NCI-H1694 treated with DMSO at 0.1 percent for 48 hours (cell line): ENCODE data around the gene TAS2R41.
"Not testable (repeated sequence)": the region's sequence is repeated elsewhere in the genome, so short reads cannot be mapped to it uniquely, and the experiment has no call there.

Experiments used
- DNase-seq: peaks from one replicate; lab custom pipeline; 2025; lab: John Stamatoyannopoulos, UW

Gene TAS2R41

DNA sequence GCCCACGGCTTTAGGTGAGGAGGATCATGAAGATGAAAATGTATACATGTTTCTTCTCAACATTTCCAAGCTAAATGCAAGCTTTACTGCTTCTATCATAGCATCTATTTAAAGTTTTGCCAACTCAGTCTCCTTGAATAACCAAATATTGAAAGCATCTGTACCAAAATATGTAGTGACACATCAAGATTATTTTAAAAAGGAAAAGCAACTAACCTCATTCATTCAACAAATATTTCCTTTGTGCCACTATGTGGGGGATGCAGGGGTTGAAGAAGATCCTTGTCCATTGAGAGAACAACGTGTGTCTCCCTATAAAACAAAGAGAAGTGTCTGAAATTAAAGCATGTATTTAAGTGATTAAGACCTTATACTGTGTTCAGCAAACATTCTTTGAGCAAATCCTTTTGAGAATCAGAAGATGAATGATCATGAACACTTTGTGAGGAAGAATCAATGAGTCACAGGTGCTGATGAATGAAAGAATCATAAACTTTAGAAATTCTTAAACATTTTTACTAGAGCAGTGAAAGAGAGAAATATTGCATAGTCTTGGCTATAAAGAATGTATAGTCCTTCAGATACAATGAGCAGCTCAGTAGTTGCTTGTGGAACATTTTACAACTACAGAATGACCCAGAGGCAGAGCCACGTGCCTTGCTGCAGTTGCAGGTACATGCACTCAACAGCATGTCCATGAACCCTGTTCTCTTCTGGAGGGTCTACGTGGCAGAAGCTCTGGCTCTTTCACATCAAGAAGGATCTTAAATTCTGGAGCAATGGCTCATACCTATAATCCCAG, 20.5 kb upstream of the TAS2R41 start:
- no peak for DNase-seq

DNA sequence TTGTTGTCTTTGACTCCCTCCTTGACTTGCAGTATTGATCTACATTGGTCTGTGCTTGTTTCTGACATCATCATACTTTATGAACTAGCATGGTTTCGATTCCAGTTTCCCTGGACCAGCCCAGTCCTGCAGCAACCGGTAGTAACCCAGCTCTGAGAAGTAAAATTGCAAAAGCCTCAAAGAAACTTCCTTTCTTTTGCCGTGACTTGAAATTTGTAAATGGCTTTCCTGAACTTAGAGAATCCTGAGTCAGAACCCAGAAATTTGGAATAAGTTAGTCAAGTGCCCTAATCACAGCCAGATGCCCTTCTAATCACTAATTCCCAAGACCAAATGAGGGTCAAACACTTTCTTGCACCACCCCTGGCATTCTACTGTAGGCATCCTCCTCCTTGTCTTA, 19.4 kb upstream of the TAS2R41 start:
- DNase-seq: no peak

DNA sequence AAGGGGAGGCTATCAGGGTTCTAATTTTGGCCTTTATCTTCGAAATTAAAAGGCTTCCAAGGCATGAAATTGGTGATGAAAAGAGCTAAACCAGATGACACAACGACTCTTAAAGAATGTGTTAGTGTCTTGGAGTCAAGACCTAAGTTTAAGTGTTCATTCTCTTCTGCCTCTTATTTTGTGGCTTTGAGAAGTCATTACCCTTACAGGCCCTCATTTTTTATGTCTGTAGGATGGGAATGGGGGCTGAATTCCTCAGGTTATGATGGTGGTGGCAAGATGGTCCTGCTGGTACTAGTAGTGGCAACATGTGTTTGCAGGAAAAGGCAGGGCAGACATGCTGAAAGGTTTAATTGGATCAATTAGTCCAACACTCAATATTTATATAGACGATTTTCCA, 19.0 kb upstream of the TAS2R41 start:
- DNase-seq: no peak

DNA sequence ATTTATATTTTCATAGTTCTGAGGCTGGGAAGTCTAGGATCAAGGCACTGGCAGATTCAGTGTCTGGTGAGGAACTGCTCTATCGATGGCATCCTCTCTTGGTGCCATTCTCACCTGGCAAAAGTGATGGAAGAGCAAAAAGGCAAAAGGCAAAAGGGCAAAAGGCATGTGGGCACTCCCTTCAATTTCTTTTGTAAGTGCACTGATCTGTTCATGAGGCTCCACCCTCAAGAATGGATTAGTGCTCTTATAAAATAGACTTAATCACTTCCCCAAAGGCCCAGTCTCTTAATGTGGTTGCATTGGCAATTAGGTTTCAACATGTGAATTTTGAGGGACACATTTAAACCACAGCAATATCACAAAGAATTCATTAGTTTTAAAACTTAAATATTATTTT, 18.3 kb upstream of the TAS2R41 start:
- DNase-seq: no peak

DNA sequence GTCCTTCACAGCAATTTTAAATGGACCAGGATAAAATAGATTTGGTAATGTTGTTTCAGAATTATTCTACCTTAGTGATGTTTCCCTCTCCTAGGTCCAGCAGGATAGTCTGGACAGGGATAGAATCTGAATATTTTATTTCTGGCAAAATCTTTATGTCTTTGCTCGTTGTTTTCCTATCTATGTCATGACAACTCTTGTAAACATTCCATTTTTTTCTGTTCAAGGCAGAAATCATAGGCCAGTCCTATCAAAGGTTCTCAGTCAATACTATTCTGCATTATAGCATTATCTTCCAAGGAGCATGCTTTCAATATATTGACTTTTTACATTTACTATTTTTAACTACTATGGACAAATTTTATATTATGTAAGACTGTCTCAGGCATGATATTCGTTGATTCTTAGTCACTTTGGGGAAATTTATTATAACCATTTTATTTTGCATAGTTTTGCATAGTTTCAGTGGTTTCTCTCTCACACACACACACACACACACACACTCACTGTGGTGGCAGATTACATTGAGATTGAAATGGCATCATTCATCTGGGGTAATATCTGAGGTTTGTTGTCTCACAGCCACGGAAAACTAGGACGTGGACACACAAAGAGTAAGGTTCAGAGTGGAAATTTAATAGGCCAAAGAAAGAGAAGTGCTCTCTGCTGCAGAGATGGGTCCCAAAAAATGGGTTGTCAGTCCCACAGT, 17.2 kb upstream of the TAS2R41 start:
- DNase-seq: no peak

DNA sequence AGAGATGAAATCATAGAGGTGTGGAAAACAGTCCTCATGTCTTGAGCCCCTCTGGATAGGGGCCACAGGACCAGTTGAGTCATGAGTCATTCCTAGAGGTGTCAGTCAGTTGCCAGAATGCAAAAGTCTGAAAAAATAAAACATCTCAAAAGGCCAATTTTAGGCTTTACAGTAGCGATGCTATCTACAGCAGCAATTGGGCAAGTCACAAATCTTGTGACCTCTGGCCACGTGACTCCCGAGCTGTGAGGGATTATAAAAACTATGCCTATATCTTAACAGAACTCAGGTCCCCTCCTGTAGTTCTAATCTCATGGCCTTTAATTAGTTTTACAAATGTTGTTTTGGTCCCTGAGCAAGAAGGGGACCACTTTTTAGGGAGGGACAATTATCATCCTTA, 15.6 kb upstream of the TAS2R41 start:
- no peak for DNase-seq

DNA sequence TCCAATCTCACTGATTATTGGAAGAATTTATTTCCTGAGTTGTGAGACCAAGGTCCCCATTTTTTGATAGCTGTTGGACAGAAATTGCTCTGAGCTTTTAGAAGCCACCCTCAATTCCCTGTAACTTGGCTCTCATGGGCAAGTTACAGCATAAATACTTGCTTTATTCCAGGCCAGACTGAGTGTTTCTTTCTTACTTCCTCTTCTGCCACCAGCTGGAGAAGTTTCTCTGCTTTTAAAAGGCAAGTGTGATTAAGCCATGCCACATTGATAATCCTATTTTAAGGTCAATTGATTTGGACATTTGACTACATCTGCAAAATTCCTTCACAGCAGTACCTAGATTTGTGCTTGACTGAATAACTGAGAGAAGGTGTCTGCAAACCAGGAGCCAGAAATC, 14.1 kb upstream of the TAS2R41 start:
- DNase-seq: no peak

DNA sequence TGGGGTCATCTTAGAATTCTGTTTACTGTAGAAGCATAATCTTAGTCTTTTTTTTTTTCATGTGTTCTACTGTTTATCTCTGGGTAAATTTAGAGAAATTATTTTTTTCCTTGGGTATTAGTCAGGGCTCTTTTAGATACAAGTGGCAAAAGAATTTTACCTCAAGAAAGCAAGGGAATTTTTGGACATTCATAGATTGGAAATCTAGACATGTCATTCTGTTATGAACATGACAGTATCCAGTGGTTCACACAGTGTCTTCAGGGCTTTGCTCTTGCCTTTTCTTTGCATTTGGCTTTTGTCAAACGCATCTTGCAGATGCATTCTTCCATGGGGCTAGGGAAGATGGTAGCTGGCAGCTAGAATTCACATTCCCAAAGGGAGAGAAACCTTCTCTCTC, 13.7 kb upstream of the TAS2R41 start:
- no peak for DNase-seq

DNA sequence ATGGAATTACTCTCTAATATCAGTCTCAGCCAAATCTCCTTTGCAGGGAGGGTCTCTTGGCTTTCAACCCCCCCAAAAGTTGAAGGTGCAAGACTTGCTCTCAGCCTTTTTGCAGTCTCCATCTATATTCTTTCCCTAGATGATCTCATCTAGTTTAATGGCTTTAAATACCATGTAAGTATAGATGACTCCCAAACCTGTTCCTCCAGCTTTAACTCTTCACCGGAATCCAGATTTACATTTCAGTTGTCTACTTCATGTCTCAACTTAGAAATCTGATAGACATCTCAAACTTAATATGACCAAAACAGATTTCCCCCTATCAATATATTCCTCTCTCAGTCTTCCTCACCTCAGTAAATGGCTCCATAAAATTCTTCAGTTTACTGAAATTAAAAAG, 9.9 kb upstream of the TAS2R41 start:
- DNase-seq: no peak

DNA sequence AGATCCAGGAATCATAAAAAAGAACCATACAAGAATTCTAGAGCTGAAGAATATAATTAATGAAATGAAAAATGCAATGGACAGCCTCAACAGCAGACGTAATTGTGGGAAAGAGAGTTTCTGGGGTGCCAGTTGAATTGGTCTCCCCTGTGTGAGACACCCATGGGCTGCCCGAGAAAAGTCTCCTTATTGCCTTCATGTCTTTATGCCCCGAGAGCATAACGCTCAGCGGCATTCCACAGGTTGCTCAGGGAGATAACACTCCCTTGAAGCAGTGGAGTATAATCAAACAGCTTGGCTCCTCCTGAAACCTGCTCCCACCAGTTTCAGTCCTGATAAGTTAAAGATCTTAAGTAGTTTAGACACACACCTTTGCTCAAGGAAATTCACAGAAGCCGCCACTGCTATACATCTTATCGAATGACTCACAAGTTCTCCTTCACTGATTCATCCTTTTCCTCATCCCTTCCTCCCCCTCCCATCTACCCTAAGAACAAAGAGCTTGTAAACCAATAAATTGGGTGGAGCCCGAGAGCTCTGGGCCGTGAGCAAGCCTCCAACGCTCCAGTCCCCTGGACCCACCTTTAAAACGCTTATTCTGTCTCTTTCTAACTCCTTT, 5.5 kb upstream of the TAS2R41 start:
- not testable (repeated sequence) for DNase-seq

DNA sequence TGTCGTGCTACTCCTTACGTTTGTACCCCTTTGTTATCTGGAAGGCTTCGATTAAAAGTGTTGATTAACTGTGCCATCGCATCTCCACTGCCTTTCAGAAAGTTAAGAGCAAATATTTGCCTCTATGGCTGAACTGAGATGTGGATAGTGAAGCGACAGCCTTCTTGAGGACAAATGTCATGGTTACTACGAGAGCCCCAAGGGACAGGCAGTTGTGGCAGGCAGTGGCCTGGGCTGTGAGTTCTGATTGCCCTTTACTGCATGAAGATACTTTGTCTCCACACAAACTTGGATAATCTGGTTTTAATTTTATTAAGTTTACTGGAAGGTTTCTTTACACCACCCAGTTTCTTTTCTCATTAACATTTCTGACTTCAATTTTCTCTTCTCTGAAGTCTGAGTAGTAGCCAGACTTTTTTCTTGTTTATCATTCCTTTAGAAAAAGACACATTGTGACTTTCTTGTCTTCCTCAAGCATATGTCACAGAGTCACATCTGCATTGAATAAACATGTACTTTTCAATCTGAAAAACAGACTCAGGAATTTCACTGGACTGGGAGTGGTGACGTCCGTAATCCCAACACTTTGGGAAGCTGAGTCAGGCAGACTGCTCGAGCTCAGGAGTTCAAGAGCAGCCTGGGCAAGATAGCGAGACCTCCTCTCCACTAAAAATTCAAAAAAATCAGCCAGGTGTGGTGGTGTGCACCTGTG, 1.5 kb downstream of the TAS2R41 start:
- DNase-seq: no peak

DNA sequence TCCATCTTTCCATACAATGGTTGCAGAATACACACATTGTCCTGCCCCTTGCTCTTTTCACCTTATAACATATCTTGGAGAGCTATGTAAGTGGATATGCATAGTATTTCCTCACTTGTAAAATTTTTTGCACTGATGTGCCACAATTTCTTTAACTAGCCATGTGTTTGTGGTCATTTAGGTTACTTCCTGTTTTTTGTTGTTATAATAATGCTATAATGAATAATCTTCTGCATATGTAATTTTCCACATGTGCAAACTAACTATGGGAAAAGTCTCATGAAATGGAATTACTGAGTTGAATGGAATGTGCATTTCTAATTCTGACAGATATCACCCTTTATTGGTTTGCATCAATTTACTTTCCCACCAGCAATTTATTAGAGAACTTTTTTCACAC, 2.8 kb downstream of the TAS2R41 start:
- DNase-seq: no peak

DNA sequence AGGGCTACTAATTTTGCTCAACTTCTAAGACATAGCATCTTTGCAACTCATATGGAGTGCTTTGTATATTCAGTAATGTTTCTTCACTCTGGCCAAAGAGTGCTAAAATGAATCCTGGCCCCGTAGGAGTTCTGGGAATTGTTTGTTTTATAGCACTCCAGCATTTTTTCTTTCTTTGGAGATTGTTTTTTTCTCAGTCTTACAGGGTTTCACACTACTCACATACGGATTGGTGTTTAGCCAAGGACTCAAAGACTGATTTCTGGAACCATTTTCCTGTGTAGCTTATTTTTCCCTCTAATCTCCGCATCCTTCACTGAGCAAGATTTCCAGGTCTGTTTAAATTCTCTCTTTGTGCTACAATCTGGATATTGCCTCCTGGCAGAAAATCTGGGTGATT, 6.4 kb downstream of the TAS2R41 start:
- DNase-seq: no peak

DNA sequence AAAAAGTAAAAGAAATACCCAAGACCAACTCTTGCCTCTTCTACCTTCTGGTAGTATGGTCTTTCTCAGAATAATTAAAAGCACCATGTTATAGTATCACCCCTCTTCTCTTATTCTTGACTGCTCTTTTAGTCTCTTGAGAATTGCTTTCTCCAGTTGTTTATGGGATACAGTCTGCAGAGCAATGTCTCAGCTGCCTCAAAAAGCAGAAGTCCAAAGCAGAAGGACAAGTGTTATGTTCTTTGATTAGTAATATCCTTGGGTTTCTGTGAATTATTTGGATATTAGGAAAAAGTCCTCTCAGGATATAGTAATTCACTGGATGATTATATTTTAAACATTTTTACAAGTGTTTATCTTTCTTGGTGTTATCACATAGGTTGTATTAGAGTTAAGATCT, 7.4 kb downstream of the TAS2R41 start:
- no peak for DNase-seq

DNA sequence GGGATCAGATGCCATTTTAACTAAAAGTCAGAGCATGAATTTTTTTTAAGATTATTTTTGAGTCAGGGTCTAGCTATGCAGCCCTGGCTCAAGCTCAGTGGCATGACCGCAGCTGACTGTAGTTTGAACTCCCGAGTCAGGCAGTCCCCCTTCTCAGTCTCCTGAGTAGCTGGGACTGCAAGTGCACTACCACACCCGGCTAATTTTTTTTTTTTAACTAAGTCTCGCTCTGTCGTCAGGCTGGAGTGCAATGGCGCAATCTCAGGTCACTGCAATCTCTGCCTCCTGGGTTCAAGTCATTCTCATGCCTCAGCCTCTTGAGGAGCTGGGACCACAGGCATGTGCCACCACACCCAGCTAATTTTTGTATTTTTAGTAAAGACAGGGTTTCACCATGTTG, 7.8 kb downstream of the TAS2R41 start:
- no peak for DNase-seq

DNA sequence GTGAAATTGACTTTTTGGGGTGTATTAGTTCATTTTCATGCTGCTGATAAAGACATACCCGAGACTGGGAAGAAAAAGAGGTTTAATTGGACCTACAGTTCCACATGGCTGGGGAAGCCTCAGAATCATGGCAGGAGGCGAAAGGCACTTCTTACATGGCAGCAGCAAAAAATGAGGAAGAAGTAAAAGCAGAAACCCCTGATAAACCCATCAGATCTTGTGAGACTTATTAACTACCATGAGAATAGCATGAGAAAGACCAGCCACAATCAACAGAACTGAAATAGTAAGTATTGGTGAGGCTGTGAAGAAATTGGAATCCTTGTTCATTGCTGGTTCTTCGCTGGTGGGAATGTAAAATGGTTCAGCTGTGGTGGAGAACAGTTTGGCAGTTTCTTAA, 8.6 kb downstream of the TAS2R41 start:
- not testable (repeated sequence) for DNase-seq

DNA sequence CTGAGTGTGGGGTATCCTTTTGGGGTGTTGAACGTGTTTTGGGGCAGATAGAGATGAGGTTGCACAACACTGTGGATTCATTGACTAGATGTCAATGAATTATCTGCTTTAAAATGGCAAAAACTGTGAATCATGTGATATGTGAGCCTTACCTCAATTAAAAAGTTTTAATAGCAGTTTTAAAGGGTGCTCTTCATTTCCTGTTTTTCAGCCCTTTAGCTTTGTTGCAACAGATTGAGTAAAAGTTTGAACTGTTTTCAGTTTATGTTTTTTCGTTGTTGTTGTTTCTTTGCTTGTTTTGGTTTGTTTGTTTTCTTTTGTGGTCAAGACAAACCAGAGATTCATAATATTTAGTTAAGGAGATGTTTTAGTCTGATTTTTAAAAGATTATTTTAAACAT, 9.4 kb downstream of the TAS2R41 start:
- no peak for DNase-seq

DNA sequence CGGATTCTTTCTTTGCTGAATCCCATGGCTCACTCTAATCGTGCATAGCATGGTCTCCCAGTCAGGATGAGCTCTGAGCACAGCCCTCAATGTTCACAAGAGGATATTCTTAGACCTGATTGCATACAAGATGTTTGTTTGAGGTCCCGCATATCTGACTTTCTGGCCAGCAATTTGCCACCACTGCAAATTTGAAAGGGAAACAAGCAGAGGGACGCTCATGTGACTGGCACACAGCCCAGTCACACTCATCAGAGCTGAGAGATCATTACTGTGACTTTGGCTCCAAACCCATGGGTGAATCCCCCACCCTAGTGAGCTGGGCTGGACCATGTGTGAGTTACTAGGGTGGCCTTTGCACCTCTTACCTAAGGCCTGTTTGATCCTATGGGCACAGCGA, 9.9 kb downstream of the TAS2R41 start:
- no peak for DNase-seq

DNA sequence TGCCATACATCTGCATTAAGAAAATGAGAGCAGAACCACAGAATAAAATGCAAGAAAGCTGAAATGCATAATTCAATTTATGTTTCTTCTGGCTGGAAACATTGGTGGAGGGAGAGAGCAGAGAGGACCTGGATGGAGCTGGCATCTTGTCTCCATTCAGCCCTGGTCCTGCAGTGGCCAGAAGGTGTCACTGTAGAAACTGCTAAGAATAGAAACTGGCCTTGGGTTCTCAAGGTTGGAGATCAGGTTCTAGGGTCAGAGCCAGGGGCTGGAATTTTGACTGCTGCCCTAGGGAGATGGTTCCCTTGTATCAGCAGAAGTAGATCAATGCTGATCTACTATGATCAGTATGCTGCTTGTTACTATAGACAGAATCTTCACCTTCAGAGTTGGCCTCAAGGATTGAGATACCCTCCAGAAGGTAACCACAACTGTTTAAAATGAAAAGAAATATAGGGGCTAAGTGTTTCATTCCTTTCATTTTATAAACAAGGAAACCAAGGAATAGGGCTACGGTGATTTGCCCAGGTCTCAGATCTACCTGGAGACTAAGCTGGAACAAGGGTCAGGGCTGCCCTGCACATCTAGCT, 13.1 kb downstream of the TAS2R41 start:
- DNase-seq: no peak

DNA sequence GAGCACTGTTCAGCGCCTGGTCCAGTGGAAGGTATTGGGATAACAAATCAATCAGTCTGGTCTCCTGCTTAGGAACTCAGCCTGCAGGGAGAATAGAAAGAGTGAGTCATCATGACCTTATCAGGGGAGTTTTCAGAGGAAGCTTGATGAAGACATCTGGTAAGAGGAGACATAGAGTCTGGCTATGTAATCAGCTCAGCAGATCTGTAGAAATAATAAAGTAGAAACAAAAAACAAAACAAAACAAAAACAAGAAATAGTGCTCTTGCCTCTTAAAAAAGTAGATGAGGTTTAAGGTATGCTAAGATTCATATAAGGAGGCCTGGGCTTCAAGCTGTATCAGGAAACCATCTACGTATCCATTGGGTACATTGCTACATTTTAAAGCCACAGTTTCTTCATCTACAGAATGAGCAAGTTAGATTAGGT, 14.4 kb downstream of the TAS2R41 start:
- no peak for DNase-seq

DNA sequence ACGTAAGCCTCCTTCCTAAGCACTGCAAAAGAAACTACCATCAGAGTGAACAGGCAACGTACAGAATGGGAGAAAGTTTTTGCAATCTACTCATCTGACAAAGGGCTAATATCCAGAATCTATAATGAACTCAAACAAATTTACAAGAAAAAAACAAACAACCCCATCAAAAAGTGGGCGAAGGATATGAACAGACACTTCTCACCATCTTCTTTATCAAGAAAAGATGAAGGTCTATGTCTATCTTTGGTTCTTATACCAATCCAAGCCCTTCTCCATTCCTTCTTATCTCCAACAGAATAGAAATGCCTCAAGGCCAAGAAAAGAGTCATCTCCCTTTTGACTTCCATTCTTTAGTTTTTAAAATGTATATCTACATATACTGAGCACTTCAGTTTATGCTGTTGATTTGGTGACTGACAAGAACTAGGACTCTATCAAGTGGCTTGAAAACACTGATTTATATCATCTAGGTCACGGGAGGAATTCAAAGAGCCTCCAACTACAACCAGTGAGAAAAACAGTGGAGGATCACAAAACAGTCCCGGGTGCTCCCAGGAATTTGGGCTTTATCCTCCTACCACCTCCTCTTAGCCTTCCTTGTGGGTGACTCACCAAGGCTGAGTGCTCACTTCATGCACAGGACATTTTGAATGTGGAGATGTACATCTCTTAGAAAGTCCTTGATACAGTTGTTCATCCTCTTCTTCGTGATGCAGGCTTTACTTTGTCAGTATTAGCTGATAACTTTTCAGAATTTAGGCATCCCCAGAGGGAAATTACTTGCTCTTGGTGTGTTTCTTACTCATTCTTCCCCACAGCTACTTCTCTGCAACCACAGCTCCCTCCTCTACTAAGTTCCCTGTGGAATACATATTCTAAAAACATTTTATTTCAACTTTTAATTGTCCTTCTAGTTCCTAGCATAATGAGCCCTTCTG, 15.4 kb downstream of the TAS2R41 start:
- no peak for DNase-seq
